Stromal cell of bone marrow (primary cell): ENCODE measurements around the gene C2orf92.

ENCODE experiments used
- DNase-seq: peaks from one replicate; pipeline ENCODE4 v3.0.0-alpha.2; 2012; ENCODE audit warnings: low read depth

The C2orf92 gene

GRCh38 chr2:97745474-97746174 is 76.1 kb downstream of the C2orf92 start:
- DNase-seq, result no peak

- no peak for DNase-seq
These were observed 77.8 kb downstream of the C2orf92 start for GRCh38 chr2:97747285-97747684.

- DNase-seq, result no peak
These were observed 78.2 kb downstream of the C2orf92 start for GRCh38 chr2:97747716-97748115.

GRCh38 chr2:97749581-97749980 is 80.1 kb downstream of the C2orf92 start:
- no peak for DNase-seq

- DNase-seq, result no peak
These were observed 80.5 kb downstream of the C2orf92 start for GRCh38 chr2:97750017-97750416.

GRCh38 chr2:97751752-97752151 is 82.2 kb downstream of the C2orf92 start:
- no peak for DNase-seq
